K562 (cell line): ENCODE results near the gene KRT83. TPM values are rescaled to one million over a fixed set of nuclear protein-coding genes. Genes with fewer than 3 reads are reported as not detected.

Experiments used
- ATAC-seq: fragments of 200-7000 bp; cut with Tn5 transposase; 3 replicates; pipeline ENCODE4 v1.9.1; 2020; ENCODE audit warnings: moderate library complexity
- BruUV-seq: library from RNA; stranded (reverse); fragments of 400-500 nt; replicated peaks from 2 replicates; lab custom pipeline; 2021; lab: Mats Ljungman, UMichigan
- CTCF ChIA-PET: fragments of 300-600 bp; formaldehyde crosslinking; extraction: SDS; loops from one replicate; lab custom pipeline; 2021; ENCODE audit warnings: low intra/inter-chr PET ratio; lab: Yijun Ruan, JAX
- POLR2A ChIA-PET: fragments of 300-600, 350-650 bp; sonication (Branson Sonifier 250); formaldehyde crosslinking; extraction: SDS; loops from one replicate; lab custom pipeline; 2021; ENCODE audit warnings: antibody characterized with exemption, inconsistent platforms; lab: Yijun Ruan, JAX
- DNase-seq, 4 experiments: peaks; one replicate each; pipeline versions ENCODE4 v3.0.0 to v3.0.0-alpha.2; 2011 to 2018; ENCODE audit warnings: low spot score in 3 of 4, mixed read lengths in 3 of 4; ENCODE audit errors: extremely low read depth in 1 of 4
- FAIRE-seq: peaks from 2 replicates; lab custom pipeline; 2011; peaks lifted over from hg19 to GRCh38; lab: Jason Lieb, UNC
- H2AFZ ChIP-seq: 2 replicates; pipeline ENCODE4 v1.6.0; 2011; ENCODE audit warnings: low read depth, low read length, control low read depth, inconsistent platforms
- H3K27ac ChIP-seq: fragments of 200-600 bp; 3 replicates; pipeline ENCODE4 v1.8.0; 2011; ENCODE audit warnings: low read depth, mild to moderate bottlenecking, control low read depth, inconsistent platforms, low read length, moderate library complexity, mixed read lengths; ENCODE audit errors: extremely low read depth
- H3K27me3 ChIP-seq, 2 experiments: fragments of 300-600 bp in 1 of 2; 2 replicates in 1 of 2; 3 replicates in 1 of 2; pipeline versions ENCODE4 v1.6.0 to v1.8.0; 2011; ENCODE audit warnings: inconsistent platforms in 2 of 2, low read length in 2 of 2, mild to moderate bottlenecking in 1 of 2, mixed read lengths in 1 of 2, moderate library complexity in 1 of 2; ENCODE audit not compliant: control insufficient read depth in 2 of 2, insufficient read depth in 2 of 2
- H3K36me3 ChIP-seq: fragments of 300-600 bp; 3 replicates; pipeline ENCODE4 v1.8.0; 2011; ENCODE audit warnings: mild to moderate bottlenecking, low read length, inconsistent platforms; ENCODE audit not compliant: control insufficient read depth, insufficient read depth
- H3K4me1 ChIP-seq, 2 experiments: fragments of 200-600 bp in 1 of 2; replicated peaks in 1 of 2; 2 replicates in 1 of 2; 3 replicates in 1 of 2; pipeline versions ENCODE4 v1.5.1 to v1.8.0; 2011; ENCODE audit warnings: inconsistent platforms in 2 of 2, low read length in 2 of 2, mild to moderate bottlenecking in 1 of 2, mixed read lengths in 1 of 2, moderate library complexity in 1 of 2; ENCODE audit not compliant: control insufficient read depth in 2 of 2, insufficient read depth in 2 of 2
- H3K4me2 ChIP-seq: 2 replicates; pipeline ENCODE4 v1.6.1; 2011; ENCODE audit warnings: low read length, control low read depth, inconsistent platforms, mixed read lengths; ENCODE audit not compliant: insufficient read depth
- H3K4me3 ChIP-seq: fragments of 200-600 bp; sonication (generic), shearing (Covaris generic); 2 replicates; pipeline ENCODE4 v1.5.1; 2016; ENCODE audit warnings: control low read depth, inconsistent platforms
- H3K79me2 ChIP-seq: fragments of 200-600 bp; 3 replicates; pipeline ENCODE4 v1.8.0; 2011; ENCODE audit warnings: low read length, inconsistent platforms; ENCODE audit not compliant: control insufficient read depth, insufficient read depth
- H3K9ac ChIP-seq, 2 experiments: 2 replicates each; pipeline versions ENCODE4 v1.6.0 to v1.6.1; 2011; ENCODE audit warnings: low read depth in 2 of 2, low read length in 2 of 2, control low read depth in 1 of 2, inconsistent platforms in 1 of 2, mild to moderate bottlenecking in 1 of 2, mixed read lengths in 1 of 2; ENCODE audit not compliant: insufficient read depth in 1 of 2
- H3K9me1 ChIP-seq: one replicate; pipeline ENCODE4 v1.6.0; 2011; ENCODE audit warnings: inconsistent platforms, mild to moderate bottlenecking, low read length, moderate library complexity; ENCODE audit not compliant: control insufficient read depth, insufficient read depth
- H3K9me3 ChIP-seq: replicated peaks from 2 replicates; pipeline ENCODE4 v1.5.1; 2011; ENCODE audit warnings: low read depth, low read length, inconsistent platforms; ENCODE audit not compliant: control insufficient read depth, insufficient read depth
- H4K20me1 ChIP-seq: replicated peaks from 2 replicates; pipeline ENCODE4 v1.6.1; 2011; ENCODE audit warnings: low read length, inconsistent platforms, mixed read lengths; ENCODE audit not compliant: control insufficient read depth, insufficient read depth
- ARID2 ChIP-seq: fragments of 450-650 bp; IDR thresholded peaks from 2 replicates; pipeline ENCODE4 v1.6.1; 2017; ENCODE audit warnings: antibody characterized with exemption, mild to moderate bottlenecking
- BCOR ChIP-seq: fragments of 450-650 bp; IDR thresholded peaks from 2 replicates; pipeline ENCODE4 v1.6.1; 2016
- CBFB ChIP-seq: sonication (generic); formaldehyde crosslinking; IDR thresholded peaks from 2 replicates; pipeline ENCODE4 v1.4.0; 2020; ENCODE audit warnings: mild to moderate bottlenecking, missing genetic modification reagents
- KDM5B ChIP-seq: fragments of 200-600 bp; sonication (generic); IDR thresholded peaks from 2 replicates; pipeline ENCODE4 v1.6.1; 2012; ENCODE audit warnings: low read depth, mild to moderate bottlenecking, moderate library complexity, low read length, control low read depth, inconsistent platforms; ENCODE audit not compliant: insufficient replicate concordance
- NBN ChIP-seq: fragments of 450-650 bp; IDR thresholded peaks from 2 replicates; pipeline ENCODE4 v1.6.1; 2016; ENCODE audit warnings: low read depth, mild to moderate bottlenecking
- NCOR1 ChIP-seq: fragments of 450-650 bp; IDR thresholded peaks from 2 replicates; pipeline ENCODE4 v1.6.1; 2016; ENCODE audit warnings: mild to moderate bottlenecking, moderate library complexity
- SRSF9 ChIP-seq: fragments of 200-400 bp; formaldehyde crosslinking; IDR thresholded peaks from 2 replicates; pipeline ENCODE4 v1.6.1; 2017; ENCODE audit warnings: low read depth, low read length, borderline replicate concordance
- XRCC4 ChIP-seq: IDR thresholded peaks from one replicate; pipeline ENCODE4 v1.6.1; 2011; ENCODE audit not compliant: insufficient read depth, insufficient read length; ENCODE audit errors: extremely low read depth
- ZC3H11A ChIP-seq: IDR thresholded peaks from 2 replicates; pipeline ENCODE4 v1.6.1; 2012; ENCODE audit warnings: low read depth, low read length, improper control_type of control experiment
- ZNF263 ChIP-seq: sonication (generic); formaldehyde crosslinking; IDR thresholded peaks from 2 replicates; pipeline ENCODE4 v1.8.0; 2022; ENCODE audit warnings: mild to moderate bottlenecking, missing genetic modification reagents, borderline replicate concordance
- WGBS: fragments of 100-300 bp; shearing (Covaris generic); methylation state at CpG from one replicate; pipeline ENCODE4 v1.1.6; 2016; ENCODE audit warnings: low coverage, mixed read lengths; ENCODE audit not compliant: insufficient coverage; ENCODE audit errors: missing lambda C conversion rate; 5-methylcytosine and 5-hydroxymethylcytosine counted together
- in situ Hi-C: fragments of 300-500 bp; cut with MboI; formaldehyde crosslinking; loops from 4 replicates; pipeline ENCODE4 v1.15.0; 2018; ENCODE audit warnings: inconsistent platforms, mixed read lengths
- intact Hi-C: fragments of 100-400 bp; cut with micrococcal nuclease; formaldehyde crosslinking; loops from 2 replicates; pipeline ENCODE4 v1.14.2; 2022
- polyA plus RNA-seq, 8 experiments: library from polyadenylated mRNA; depleted of rRNA in 4 of 8; stranded (reverse) in 5 of 8; unstranded in 3 of 8; fragments of >200 nt; fragmentation: Nextera tagmentation in 2 of 8; fragmentation: Illumina TruSeq in 1 of 8; extraction: Ambion mirVana in 2 of 8; extraction: Trizol in 1 of 8; gene quantifications; 2 replicates each; pipeline versions ENCODE4 v1.2.1 to v1.2.3, GENCODE V29; 2011 to 2014; ENCODE audit warnings: inconsistent platforms in 1 of 8, missing spikeins in 1 of 8
- total RNA-seq, 7 experiments: library from RNA; depleted of rRNA in 6 of 7; stranded (reverse); fragments of >200 nt in 6 of 7; fragmentation: Illumina TruSeq in 2 of 7; extraction: Trizol in 2 of 7; gene quantifications; 2 replicates each; pipeline versions ENCODE4 v1.2.1 to v1.2.3, GENCODE V29; 2011 to 2021; ENCODE audit warnings: low replicate concordance in 1 of 7
- TF ChIP-seq, protein P1 (sequence below): sonication (generic); formaldehyde crosslinking; IDR thresholded peaks from 2 replicates; pipeline ENCODE4 v1.8.0; 2022; ENCODE audit warnings: mild to moderate bottlenecking, missing genetic modification reagents, borderline replicate concordance
- TF ChIP-seq, protein P2 (sequence below): fragments of 250-450 bp; sonication (Bioruptor Pico); IDR thresholded peaks from 2 replicates; pipeline ENCODE4 v1.5.0; 2022; ENCODE audit warnings: mild to moderate bottlenecking

Gene KRT83
- total and polyA plus RNA-seq, 9 of the 15 experiments (the other 6 are each of a cell fraction or from before 2014, with no cell fraction given) = not detected

DNA sequence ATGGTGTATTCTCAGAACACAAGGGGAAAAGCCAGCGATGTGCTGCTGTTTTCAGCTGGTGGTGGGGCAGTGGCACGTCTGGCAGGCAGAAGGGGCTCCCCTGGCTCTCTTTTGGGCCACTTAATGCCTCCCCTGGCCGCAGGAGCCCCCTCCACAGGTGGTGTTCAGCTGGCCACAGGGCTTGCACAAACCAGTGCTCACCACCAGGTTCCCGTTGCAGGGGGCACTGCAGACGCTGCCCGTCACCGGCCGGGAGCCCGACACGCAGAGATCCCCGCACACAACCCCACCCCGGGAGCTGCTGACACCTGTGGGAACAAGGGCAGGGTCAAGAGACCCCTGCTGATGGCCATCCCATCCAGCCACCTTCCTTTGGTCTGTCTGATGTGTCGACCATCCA lies 6.7 kb downstream of the KRT83 start:
- no TSS peak for BruUV-seq
- POLR2A ChIA-PET = interaction anchor here (0.6 kb wide), 1 partner anchor 49 kb away, joined by 3 read pairs; no protein-coding TSS in a partner anchor

DNA sequence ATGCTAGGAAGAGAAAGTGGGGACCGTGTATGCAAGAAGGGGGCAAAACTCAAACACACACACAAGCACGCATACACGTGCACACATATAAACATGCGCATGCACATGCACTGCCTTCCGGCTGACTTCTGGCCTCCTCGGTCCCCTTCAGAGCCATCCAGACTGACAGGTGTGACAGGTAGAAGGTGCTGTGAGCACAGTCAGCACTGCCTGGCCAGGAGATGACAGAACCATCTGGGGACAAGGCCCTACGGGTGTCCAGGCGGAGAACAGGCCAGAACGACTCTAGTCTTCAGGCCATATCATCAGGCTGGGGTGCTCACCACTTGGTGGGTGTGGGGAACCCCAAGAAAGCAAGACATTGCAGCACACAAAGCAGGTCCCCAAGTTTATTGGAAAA lies 7.3 kb downstream of the KRT83 start:
- DNase-seq (no peak), ATAC-seq (no peak), FAIRE-seq (no peak)
- no peaks in the 10 kb centered on the region for H3K9me3 ChIP-seq
- TF ChIP-seq NBN = no peak
- TF ChIP-seq XRCC4 = no peak
- TF ChIP-seq ZC3H11A = no peak
- TF ChIP-seq, protein P1, sequence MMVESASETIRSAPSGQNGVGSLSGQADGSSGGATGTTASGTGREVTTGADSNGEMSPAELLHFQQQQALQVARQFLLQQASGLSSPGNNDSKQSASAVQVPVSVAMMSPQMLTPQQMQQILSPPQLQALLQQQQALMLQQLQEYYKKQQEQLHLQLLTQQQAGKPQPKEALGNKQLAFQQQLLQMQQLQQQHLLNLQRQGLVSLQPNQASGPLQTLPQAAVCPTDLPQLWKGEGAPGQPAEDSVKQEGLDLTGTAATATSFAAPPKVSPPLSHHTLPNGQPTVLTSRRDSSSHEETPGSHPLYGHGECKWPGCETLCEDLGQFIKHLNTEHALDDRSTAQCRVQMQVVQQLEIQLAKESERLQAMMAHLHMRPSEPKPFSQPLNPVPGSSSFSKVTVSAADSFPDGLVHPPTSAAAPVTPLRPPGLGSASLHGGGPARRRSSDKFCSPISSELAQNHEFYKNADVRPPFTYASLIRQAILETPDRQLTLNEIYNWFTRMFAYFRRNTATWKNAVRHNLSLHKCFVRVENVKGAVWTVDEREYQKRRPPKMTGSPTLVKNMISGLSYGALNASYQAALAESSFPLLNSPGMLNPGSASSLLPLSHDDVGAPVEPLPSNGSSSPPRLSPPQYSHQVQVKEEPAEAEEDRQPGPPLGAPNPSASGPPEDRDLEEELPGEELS (CRISPR knock-in tag) = no peak
- TF ChIP-seq NCOR1 = no peak
- TF ChIP-seq ARID2 = no peak
- no peak for TF ChIP-seq SRSF9
- no peak for TF ChIP-seq BCOR
- TF ChIP-seq, protein P2, sequence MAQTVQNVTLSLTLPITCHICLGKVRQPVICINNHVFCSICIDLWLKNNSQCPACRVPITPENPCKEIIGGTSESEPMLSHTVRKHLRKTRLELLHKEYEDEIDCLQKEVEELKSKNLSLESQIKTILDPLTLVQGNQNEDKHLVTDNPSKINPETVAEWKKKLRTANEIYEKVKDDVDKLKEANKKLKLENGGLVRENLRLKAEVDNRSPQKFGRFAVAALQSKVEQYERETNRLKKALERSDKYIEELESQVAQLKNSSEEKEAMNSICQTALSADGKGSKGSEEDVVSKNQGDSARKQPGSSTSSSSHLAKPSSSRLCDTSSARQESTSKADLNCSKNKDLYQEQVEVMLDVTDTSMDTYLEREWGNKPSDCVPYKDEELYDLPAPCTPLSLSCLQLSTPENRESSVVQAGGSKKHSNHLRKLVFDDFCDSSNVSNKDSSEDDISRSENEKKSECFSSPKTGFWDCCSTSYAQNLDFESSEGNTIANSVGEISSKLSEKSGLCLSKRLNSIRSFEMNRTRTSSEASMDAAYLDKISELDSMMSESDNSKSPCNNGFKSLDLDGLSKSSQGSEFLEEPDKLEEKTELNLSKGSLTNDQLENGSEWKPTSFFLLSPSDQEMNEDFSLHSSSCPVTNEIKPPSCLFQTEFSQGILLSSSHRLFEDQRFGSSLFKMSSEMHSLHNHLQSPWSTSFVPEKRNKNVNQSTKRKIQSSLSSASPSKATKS = no peak
- no peak for TF ChIP-seq KDM5B
- no peak for TF ChIP-seq ZNF263 (CRISPR knock-in tag)
- no peak overlapping the region for H2AFZ ChIP-seq
- no peak overlapping the region for H3K4me2 ChIP-seq
- no peaks in the 10 kb centered on the region; the same call in 1 of the 2 replicates for H4K20me1 ChIP-seq
- no peaks in the 10 kb centered on the region for H3K9me1 ChIP-seq
- H3K4me1 ChIP-seq = no peaks in the 10 kb centered on the region
- no TSS peak for BruUV-seq
- H3K4me3 ChIP-seq = no peak overlapping the region
- intact Hi-C loops = no loop called here
- WGBS = 0% methylated on average over 9 of the region's 9 CpGs
- H3K9ac ChIP-seq = no peak overlapping the region
- H3K79me2 ChIP-seq = no peaks in the 10 kb centered on the region
- CTCF ChIA-PET = no interaction called here
- peaks cover 4 to 54% of the 10 kb centered on the region in 2 experiments; a peak in 4 of 5 replicates for H3K27me3 ChIP-seq
- no peaks in the 10 kb centered on the region for H3K36me3 ChIP-seq
- POLR2A ChIA-PET = interaction anchor here (0.6 kb wide), 1 partner anchor 50 kb away, joined by 3 read pairs; no protein-coding TSS in a partner anchor
- in situ Hi-C loops = no loop called here
- no peak overlapping the region for H3K27ac ChIP-seq

More for the DNA sequence above, 6.7 kb downstream of the KRT83 start:
- ATAC-seq = no peak
- WGBS = under 1% methylated on average over 12 of the region's 13 CpGs
- Histone ChIP-seq H3K79me2 (no peaks in the 10 kb centered on the region), H3K36me3 (no peaks in the 10 kb centered on the region), H3K27me3 (peaks cover 2 to 48% of the 10 kb centered on the region in 2 experiments; a peak in 4 of 5 replicates), H3K27ac (no peak overlapping the region), H3K4me3 (no peak overlapping the region), H3K9me3 (no peaks in the 10 kb centered on the region), H3K4me1 (no peaks in the 10 kb centered on the region), H3K9ac (no peak overlapping the region), H3K4me2 (no peak overlapping the region), H4K20me1 (no peaks in the 10 kb centered on the region; the same call in 1 of the 2 replicates), H2AFZ (no peak overlapping the region), H3K9me1 (no peaks in the 10 kb centered on the region)
- TF ChIP-seq CBFB (CRISPR knock-in tag) = no peak
- FAIRE-seq = no peak
- in situ Hi-C loops (no loop called here), intact Hi-C loops (no loop called here)
- CTCF ChIA-PET = no interaction called here
- DNase-seq = no peak
